Endothelial cell of umbilical vein (primary cell): ENCODE results near the gene MICALL2. TPM values are rescaled to one million over a fixed set of nuclear protein-coding genes. Genes with fewer than 3 reads are reported as not detected.

Experiments
- BruUV-seq: library from RNA; stranded (reverse); fragments of 400-500 nt; replicated peaks from 2 replicates; lab custom pipeline; 2021; lab: Mats Ljungman, UMichigan
- CTCF ChIA-PET: fragments of 300-600, 350-600 bp; sonication (Branson Sonifier 250); formaldehyde crosslinking; loops from one replicate; lab custom pipeline; 2021; ENCODE audit warnings: antibody characterized with exemption, inconsistent platforms; lab: Charles Lee
- POLR2A ChIA-PET: fragments of 300-600, 350-600 bp; sonication (Branson Sonifier 250); formaldehyde crosslinking; loops from one replicate; lab custom pipeline; 2021; ENCODE audit warnings: antibody characterized with exemption, inconsistent platforms; lab: Charles Lee
- DNase-seq: peaks from one replicate; pipeline ENCODE4 v3.0.0-alpha.2; 2011; ENCODE audit warnings: low read depth, low spot score
- FAIRE-seq: peaks from 2 replicates; lab custom pipeline; 2011; peaks lifted over from hg19 to GRCh38; lab: Jason Lieb, UNC
- H2AFZ ChIP-seq: 2 replicates; pipeline ENCODE4 v1.6.0; 2012; ENCODE audit warnings: low read depth, low read length, control low read depth, inconsistent platforms
- H3K27ac ChIP-seq: 2 replicates; pipeline ENCODE4 v1.5.1; 2011; ENCODE audit warnings: low read depth, mild to moderate bottlenecking, control low read depth, low read length, moderate library complexity; ENCODE audit not compliant: insufficient read depth
- H3K27me3 ChIP-seq, 2 experiments: 2 replicates each; pipeline versions ENCODE4 v1.6.0 to v1.6.1; 2011; ENCODE audit warnings: low read length in 2 of 2, mixed read lengths in 1 of 2; ENCODE audit not compliant: control insufficient read depth in 2 of 2, insufficient read depth in 2 of 2
- H3K36me3 ChIP-seq, 2 experiments: 2 replicates in 1 of 2; 3 replicates in 1 of 2; pipeline ENCODE4 v1.5.1; 2011; ENCODE audit warnings: low read length in 2 of 2, mild to moderate bottlenecking in 1 of 2, moderate library complexity in 1 of 2; ENCODE audit not compliant: control insufficient read depth in 2 of 2, insufficient read depth in 2 of 2; ENCODE audit errors: extremely low read depth in 1 of 2
- H3K4me1 ChIP-seq: 3 replicates; pipeline ENCODE4 v1.5.1; 2011; ENCODE audit warnings: mild to moderate bottlenecking, low read length; ENCODE audit not compliant: control insufficient read depth, insufficient read depth; ENCODE audit errors: extremely low read depth
- H3K4me2 ChIP-seq: 2 replicates; pipeline ENCODE4 v1.6.1; 2011; ENCODE audit warnings: low read length, control low read depth, mixed read lengths; ENCODE audit not compliant: insufficient read depth
- H3K4me3 ChIP-seq, 3 experiments: fragments of 200-600 bp in 1 of 3; sonication (generic), shearing (Covaris generic) in 1 of 3; replicated peaks in 1 of 3; 2 replicates each; pipeline ENCODE4 v1.5.1; 2011 to 2016; ENCODE audit warnings: control low read depth in 3 of 3, low read length in 3 of 3, mild to moderate bottlenecking in 2 of 3, inconsistent platforms in 1 of 3, low read depth in 1 of 3, moderate library complexity in 1 of 3; ENCODE audit not compliant: insufficient read depth in 1 of 3
- H3K79me2 ChIP-seq: 2 replicates; pipeline ENCODE4 v1.6.0; 2012; ENCODE audit warnings: low read length, inconsistent platforms; ENCODE audit not compliant: control insufficient read depth, insufficient read depth
- H3K9ac ChIP-seq: replicated peaks from 2 replicates; pipeline ENCODE3; 2011; ENCODE audit warnings: low read length, control low read depth; ENCODE audit not compliant: insufficient read depth; ENCODE audit errors: extremely low read depth
- H3K9me1 ChIP-seq: replicated peaks from 3 replicates; pipeline ENCODE4 v1.6.0; 2011; ENCODE audit warnings: mild to moderate bottlenecking, low read length; ENCODE audit not compliant: control insufficient read depth, insufficient read depth; ENCODE audit errors: extremely low read depth
- H3K9me3 ChIP-seq: replicated peaks from 2 replicates; pipeline ENCODE4 v1.5.1; 2012; ENCODE audit warnings: low read length, inconsistent platforms; ENCODE audit not compliant: control insufficient read depth, insufficient read depth
- H4K20me1 ChIP-seq: replicated peaks from 2 replicates; pipeline ENCODE3; 2011; ENCODE audit warnings: mild to moderate bottlenecking, low read length; ENCODE audit not compliant: control insufficient read depth, insufficient read depth; ENCODE audit errors: extremely low read depth
- CTCF ChIP-seq, 2 donors: IDR thresholded peaks; 1 replicate in 1 of 2; 2 replicates in 1 of 2; pipeline ENCODE4 v1.5.1; 2011; ENCODE audit warnings: low read length in 2 of 2, mild to moderate bottlenecking in 2 of 2, moderate library complexity in 2 of 2, control low read depth in 1 of 2, inconsistent platforms in 1 of 2, low read depth in 1 of 2; ENCODE audit not compliant: insufficient read depth in 1 of 2; ENCODE audit errors: extremely low read depth in 1 of 2
- EZH2 ChIP-seq: IDR thresholded peaks from 2 replicates; pipeline ENCODE4 v1.6.1; 2012; ENCODE audit warnings: borderline replicate concordance, low read depth, mild to moderate bottlenecking, moderate library complexity, low read length, inconsistent platforms; ENCODE audit not compliant: severe bottlenecking
- FOS ChIP-seq: IDR thresholded peaks from 2 replicates; pipeline ENCODE4 v1.6.1; 2011; ENCODE audit warnings: mild to moderate bottlenecking, low read length, moderate library complexity, borderline replicate concordance; ENCODE audit not compliant: insufficient read depth
- GATA2 ChIP-seq: IDR thresholded peaks from 2 replicates; pipeline ENCODE4 v1.7.0; 2011; ENCODE audit warnings: low read depth, mild to moderate bottlenecking, moderate library complexity, mixed read lengths, low read length; ENCODE audit not compliant: insufficient read length, insufficient read depth
- JUN ChIP-seq: IDR thresholded peaks from 2 replicates; pipeline ENCODE4 v1.6.1; 2011; ENCODE audit warnings: borderline replicate concordance, low read depth; ENCODE audit not compliant: insufficient read length, insufficient read depth
- MAX ChIP-seq: IDR thresholded peaks from 2 replicates; pipeline ENCODE4 v1.6.1; 2011; ENCODE audit not compliant: insufficient read depth, insufficient read length
- MYC ChIP-seq: IDR thresholded peaks from one replicate; pipeline ENCODE4 v1.6.1; 2011; ENCODE audit warnings: mild to moderate bottlenecking, low read depth, low read length
- POLR2A ChIP-seq: IDR thresholded peaks from 2 replicates; pipeline ENCODE4 v1.6.1; 2012; ENCODE audit warnings: low read depth, mild to moderate bottlenecking, control low read depth, low read length
- POLR2AphosphoS5 ChIP-seq: IDR thresholded peaks from 2 replicates; pipeline ENCODE4 v1.6.1; 2012; ENCODE audit warnings: low read depth, mild to moderate bottlenecking, control low read depth, low read length, moderate library complexity; ENCODE audit not compliant: insufficient read depth
- dilution Hi-C: fragments of 300-500 bp; cut with MboI; formaldehyde crosslinking; loops from one replicate; pipeline ENCODE4 v1.15.0; 2019; ENCODE audit warnings: low sequenced_read_pairs; ENCODE audit not compliant: extremely low pct_ligation_motif_present
- intact Hi-C: fragments of 100-400 bp; cut with micrococcal nuclease; formaldehyde crosslinking; loops from one replicate; pipeline ENCODE4 v1.10.0; 2022
- polyA plus RNA-seq, 4 experiments: library from polyadenylated mRNA; depleted of rRNA in 3 of 4; stranded (reverse) in 3 of 4; unstranded in 1 of 4; fragments of >200 nt; gene quantifications; 2 replicates each; pipeline versions ENCODE4 v1.2.1 to v1.2.3, GENCODE V29; 2011 to 2012; ENCODE audit warnings: missing spikeins in 1 of 4
- total RNA-seq: library from RNA; stranded (reverse); gene quantifications from 2 replicates; pipeline ENCODE4 v1.2.3, GENCODE V29; 2021

Gene MICALL2
- total and polyA plus RNA-seq, 2 donors (not counting 3 experiments of a cell fraction or from before 2014, with no cell fraction given) = 29.8 to 46.3 TPM

- no peaks in the 10 kb centered on the region for H3K9me1 ChIP-seq
- H3K4me1 ChIP-seq = no peaks in the 10 kb centered on the region
- H3K79me2 ChIP-seq = no peaks in the 10 kb centered on the region
- FAIRE-seq (no peak), DNase-seq (no peak)
- ChIA-PET POLR2A (no interaction called here), CTCF (interaction anchor here (0.9 to 1.0 kb wide), 2 partner anchors 183 to 216 kb away, joined by 3 read pairs; no protein-coding TSS in a partner anchor)
- no peaks in the 10 kb centered on the region for H3K9me3 ChIP-seq
- H2AFZ ChIP-seq = no peak overlapping the region
- no peaks in the 10 kb centered on the region for H3K36me3 ChIP-seq
- dilution Hi-C loops (no loop called here), intact Hi-C loops (no loop called here)
- H3K4me2 ChIP-seq = no peak overlapping the region
- H3K27me3 ChIP-seq = peaks cover 0 to 3% of the 10 kb centered on the region in 2 experiments
- H3K4me3 ChIP-seq = no peak overlapping the region
- no TSS peak for BruUV-seq
- no peaks in the 10 kb centered on the region for H4K20me1 ChIP-seq
- no peak overlapping the region for H3K27ac ChIP-seq
- TF ChIP-seq MYC = no peak
- no peak for TF ChIP-seq POLR2AphosphoS5
- TF ChIP-seq EZH2 = no peak
- TF ChIP-seq FOS = no peak
- TF ChIP-seq POLR2A = no peak
- TF ChIP-seq CTCF (IDR thresholded peaks at IDR 0.05; ENCODE audit: extremely low read depth in 1 of 2, insufficient read depth in 1 of 2, low read depth in 1 of 2, low read length in 2 of 2) = no peak
- no peak for TF ChIP-seq GATA2
- no peak for TF ChIP-seq JUN
- no peak for TF ChIP-seq MAX
- no peak overlapping the region for H3K9ac ChIP-seq
These were observed 49.7 kb downstream of the MICALL2 start for GRCh38 chr7:1409555-1409954.
